ENCODE data around the gene CAMSAP2.

- TF ChIP-seq, protein P1, sequence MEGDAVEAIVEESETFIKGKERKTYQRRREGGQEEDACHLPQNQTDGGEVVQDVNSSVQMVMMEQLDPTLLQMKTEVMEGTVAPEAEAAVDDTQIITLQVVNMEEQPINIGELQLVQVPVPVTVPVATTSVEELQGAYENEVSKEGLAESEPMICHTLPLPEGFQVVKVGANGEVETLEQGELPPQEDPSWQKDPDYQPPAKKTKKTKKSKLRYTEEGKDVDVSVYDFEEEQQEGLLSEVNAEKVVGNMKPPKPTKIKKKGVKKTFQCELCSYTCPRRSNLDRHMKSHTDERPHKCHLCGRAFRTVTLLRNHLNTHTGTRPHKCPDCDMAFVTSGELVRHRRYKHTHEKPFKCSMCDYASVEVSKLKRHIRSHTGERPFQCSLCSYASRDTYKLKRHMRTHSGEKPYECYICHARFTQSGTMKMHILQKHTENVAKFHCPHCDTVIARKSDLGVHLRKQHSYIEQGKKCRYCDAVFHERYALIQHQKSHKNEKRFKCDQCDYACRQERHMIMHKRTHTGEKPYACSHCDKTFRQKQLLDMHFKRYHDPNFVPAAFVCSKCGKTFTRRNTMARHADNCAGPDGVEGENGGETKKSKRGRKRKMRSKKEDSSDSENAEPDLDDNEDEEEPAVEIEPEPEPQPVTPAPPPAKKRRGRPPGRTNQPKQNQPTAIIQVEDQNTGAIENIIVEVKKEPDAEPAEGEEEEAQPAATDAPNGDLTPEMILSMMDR (IDR thresholded peaks at IDR 0.05) = no peak
- TF ChIP-seq POLR2AphosphoS5 (IDR thresholded peaks at IDR 0.05) (no peak), POLR2A (IDR thresholded peaks at IDR 0.05) (no peak), EP300 (IDR thresholded peaks at IDR 0.05) (no peak)
Measured at GRCh38 chr1:200875416-200875815, 136.7 kb downstream of the CAMSAP2 start.

Data from upper lobe of left lung (tissue), 4 donors.